Ovary (tissue), 10 donors: Measurements from ENCODE around the gene GATD1. TPM values are rescaled to one million over a fixed set of nuclear protein-coding genes. Genes with fewer than 3 reads are reported as not detected.

Experiments
- DNase-seq, 5 donors: peaks; one replicate each; pipeline ENCODE4 v3.0.0-alpha.2; 2019 to 2020
- H3K27ac ChIP-seq, 2 donors: fragments of 200-600 bp; one replicate each; pipeline versions ENCODE4 v1.5.1 to v1.8.0; 2019 to 2022
- H3K27me3 ChIP-seq: fragments of 200-600 bp; one replicate; pipeline ENCODE4 v1.8.0; 2022
- H3K36me3 ChIP-seq: fragments of 200-600 bp; sonication (generic); one replicate; pipeline ENCODE4 v1.5.1; 2019
- H3K4me1 ChIP-seq: one replicate; pipeline ENCODE4 v1.8.1; 2013; ENCODE audit warnings: mild to moderate bottlenecking, moderate library complexity; ENCODE audit not compliant: insufficient read depth
- H3K4me3 ChIP-seq: fragments of 200-600 bp; sonication (generic); one replicate; pipeline ENCODE4 v1.5.1; 2017
- H3K9me3 ChIP-seq, 2 donors: fragments of 200-600 bp in 1 of 2; sonication (generic) in 1 of 2; one replicate each; pipeline versions ENCODE4 v1.5.1 to v1.8.1; 2013 to 2019; ENCODE audit warnings: mild to moderate bottlenecking in 1 of 2, moderate library complexity in 1 of 2
- CTCF ChIP-seq, 3 donors: fragments of 450-650 bp in 2 of 3; fragments of 200-600 bp in 1 of 3; IDR thresholded peaks; one replicate each; pipeline versions ENCODE4 v1.5.1 to v1.8.0; 2016 to 2022; ENCODE audit warnings: antibody characterized with exemption in 3 of 3, mild to moderate bottlenecking in 1 of 3
- EP300 ChIP-seq: sonication (generic); formaldehyde crosslinking; IDR thresholded peaks from one replicate; pipeline ENCODE4 v1.6.1; 2017; ENCODE audit warnings: antibody characterized with exemption
- POLR2A ChIP-seq: fragments of 450-650 bp; IDR thresholded peaks from one replicate; pipeline ENCODE4 v1.6.1; 2017; ENCODE audit warnings: antibody characterized with exemption, mild to moderate bottlenecking, moderate library complexity
- WGBS, 3 donors: extraction: QIAGEN DNeasy Blood & Tissue Kit in 1 of 3; methylation state at CpG; one replicate each; pipeline versions ENCODE4 v1.1.5 to v1.1.7; 2013 to 2017; 5-methylcytosine and 5-hydroxymethylcytosine counted together
- intact Hi-C, 4 donors: fragments of 100-400 bp; cut with DNase I; formaldehyde crosslinking; loops; one replicate each; pipeline versions ENCODE4 v1.11.0 to v1.15.1; 2022 to 2023
- long read RNA-seq, 3 donors: library from polyadenylated mRNA in 2 of 3; unstranded in 2 of 3; transcript quantifications; one replicate each; pipeline ENCODE4 v2.0.0 and lab custom pipeline, GENCODE V29; 2021 to 2026
- polyA plus RNA-seq, 2 donors: library from polyadenylated mRNA; stranded (reverse); fragments of 200-250 nt in 1 of 2; fragments of 350-450 nt in 1 of 2; fragmentation: Illumina TruSeq in 1 of 2; extraction: RNeasy Lipid Tissue Mini Kit (QIAGEN cat#74804) in 1 of 2; gene quantifications; one replicate each; pipeline ENCODE4 v1.2.3, GENCODE V29; 2013 to 2014
- total RNA-seq, 7 donors: library from RNA; depleted of rRNA in 2 of 7; stranded (reverse); fragments of >200 nt in 2 of 7; fragmentation: NEBNext Ultra II Directional in 3 of 7; extraction: Animal tissue kit (Norgen Biotek cat#: 25700) in 3 of 7; gene quantifications; one replicate each; pipeline versions ENCODE4 v1.1.0 to v1.2.4, GENCODE V29; 2016 to 2023
- donor health status: DM: no; HTN: no; CAD: no; lungs with moderate emphysema.
- donor health status: DM: no; HTN: no; CAD: no.
- donor health status: Bipolar disorder and iron deficiency.
- donor health status: DM: yes; HTN: yes; CAD: no.
- donor health status: DM: no; HTN: no; CAD: no.
- donor health status: DM: yes; HTN: yes; CAD: no.

GATD1 gene
- total RNA-seq (10 to 100 TPM; 14.7 to 79.8 (median 59.9) TPM), polyA plus RNA-seq (10 to 100 TPM in 1 of 2 donors, 1 to 10 TPM in 1; 9.4 to 52.1 TPM)
- long read RNA-seq, donor 1, full-length matches to known transcripts: 16 of 62 reads
- long read RNA-seq, donor 1, partial matches to known transcripts: 30 of 62 reads
- long read RNA-seq, donor 1, other reads (novel, unspliced or antisense): 16 of 62 reads
- long read RNA-seq, donor 2, full-length matches to known transcripts: 8 of 8 reads
- long read RNA-seq, donor 2, partial matches to known transcripts: 0 of 8 reads
- long read RNA-seq, donor 2, other reads (novel, unspliced or antisense): 0 of 8 reads
- long read RNA-seq, donor 3, full-length matches to known transcripts: 2 of 16 reads
- long read RNA-seq, donor 3, partial matches to known transcripts: 1 of 16 reads
- long read RNA-seq, donor 3, other reads (novel, unspliced or antisense): 13 of 16 reads

GRCh38 chr11:777288-778255 is at the start of gene GATD1:
TSS of gene GATD1 (minus strand) at chr11:777487. CDS start at chr11:777462, 25 bp downstream.
- TF ChIP-seq POLR2A (peak; percentile 71), CTCF (IDR thresholded peaks at IDR 0.05) (peak in 1 of 3 donors; percentile 40), EP300 (no peak)
- intact Hi-C loops: no loop called here
- H3K36me3 ChIP-seq: no peaks in the 10 kb centered on the region
- no peaks in the 10 kb centered on the region for H3K27me3 ChIP-seq
- peaks cover 12% of the 10 kb centered on the region for H3K4me1 ChIP-seq
- WGBS, 3 donors: 1 to 2% (median 1%) methylated on average over 49 to 108 of the region's 110 CpGs
- peak within 1 kb of the TSS; percentile 99 for H3K4me3 ChIP-seq
- H3K9me3 ChIP-seq: no peaks in the 10 kb centered on the region
- peak within 1 kb of the TSS; percentile 67 to 81 for H3K27ac ChIP-seq
- peak; percentile 90 to 95 (median 93) for DNase-seq

GRCh38 chr11:826836-827145 is 49.5 kb upstream of the GATD1 start:
- Histone ChIP-seq H3K4me1 (peaks cover 10% of the 10 kb centered on the region), H3K9me3 (no peaks in the 10 kb centered on the region), H3K27me3 (no peaks in the 10 kb centered on the region), H3K27ac (no peak overlapping the region), H3K36me3 (peaks cover 2% of the 10 kb centered on the region), H3K4me3 (peak overlapping the region; percentile 0)
- TF ChIP-seq POLR2A: no peak
- TF ChIP-seq CTCF (IDR thresholded peaks at IDR 0.05): no peak
- TF ChIP-seq EP300: no peak
- intact Hi-C loops: no loop called here
- no peak for DNase-seq
- 2 to 4% (median 2%) methylated on average over 17 to 22 of the region's 22 CpGs for WGBS, 3 donors

- Histone ChIP-seq H3K4me1 (peaks cover 13% of the 10 kb centered on the region), H3K27ac (no peak overlapping the region), H3K9me3 (no peaks in the 10 kb centered on the region), H3K36me3 (peaks cover 2% of the 10 kb centered on the region), H3K4me3 (no peak overlapping the region), H3K27me3 (no peaks in the 10 kb centered on the region)
- DNase-seq: no peak
- 74 to 86% (median 79%) methylated on average over 9 of the region's 9 CpGs for WGBS, 3 donors
- intact Hi-C loops: no loop called here
- TF ChIP-seq POLR2A (no peak), CTCF (IDR thresholded peaks at IDR 0.05) (no peak), EP300 (no peak)
Observed at GRCh38 chr11:826227-826621, 48.9 kb upstream of the GATD1 start.

GRCh38 chr11:825366-826226 is 48.3 kb upstream of the GATD1 start:
- Histone ChIP-seq H3K4me3 (no peak overlapping the region), H3K9me3 (no peaks in the 10 kb centered on the region), H3K27me3 (no peaks in the 10 kb centered on the region), H3K36me3 (peaks cover 2% of the 10 kb centered on the region), H3K27ac (no peak overlapping the region), H3K4me1 (peaks cover 16% of the 10 kb centered on the region)
- intact Hi-C loops: no loop called here
- TF ChIP-seq CTCF (IDR thresholded peaks at IDR 0.05) (no peak), POLR2A (no peak), EP300 (no peak)
- 81 to 87% (median 84%) methylated on average over 10 to 12 of the region's 12 CpGs for WGBS, 3 donors
- no peak for DNase-seq
